SK-N-SH treated with all-trans-retinoic acid at 6 μM for 48 hours (cell line): Measurements from ENCODE around the gene SPOCK2.

Experiments
- CSDC2 ChIP-seq: fragments of 250-450 bp; sonication (Bioruptor Pico); IDR thresholded peaks from 2 replicates; pipeline ENCODE4 v1.5.0; 2020; ENCODE audit warnings: mild to moderate bottlenecking, moderate library complexity
- GLIS3 ChIP-seq: fragments of 250-450 bp; sonication (Bioruptor Pico); IDR thresholded peaks from 2 replicates; pipeline ENCODE4 v1.5.0; 2020; ENCODE audit warnings: mild to moderate bottlenecking, moderate library complexity
- PPARA ChIP-seq: fragments of 250-450 bp; sonication (Bioruptor Pico); IDR thresholded peaks from 2 replicates; pipeline ENCODE4 v1.5.0; 2020; ENCODE audit warnings: mild to moderate bottlenecking, borderline replicate concordance
- RARB ChIP-seq: fragments of 250-450 bp; sonication (Bioruptor Pico); IDR thresholded peaks from 2 replicates; pipeline ENCODE4 v1.8.0; 2021; ENCODE audit warnings: mild to moderate bottlenecking, moderate library complexity
- TCF4 ChIP-seq: fragments of 250-450 bp; sonication (Bioruptor Pico); IDR thresholded peaks from 2 replicates; pipeline ENCODE4 v1.8.0; 2021; ENCODE audit warnings: mild to moderate bottlenecking, moderate library complexity, borderline replicate concordance
- TOX ChIP-seq: fragments of 250-450 bp; sonication (Bioruptor Pico); IDR thresholded peaks from 2 replicates; pipeline ENCODE4 v1.8.0; 2021; ENCODE audit warnings: mild to moderate bottlenecking, moderate library complexity, borderline replicate concordance
- ZC3H10 ChIP-seq: fragments of 250-450 bp; sonication (Bioruptor Pico); IDR thresholded peaks from 2 replicates; pipeline ENCODE4 v1.5.1; 2021; ENCODE audit warnings: mild to moderate bottlenecking, moderate library complexity
- ZFP30 ChIP-seq: fragments of 450-650 bp; formaldehyde crosslinking; IDR thresholded peaks from 2 replicates; pipeline ENCODE4 v1.5.0; 2022; ENCODE audit warnings: mild to moderate bottlenecking, moderate library complexity
- TF ChIP-seq, protein P1 (sequence below): fragments of 250-450 bp; sonication (Bioruptor Pico); IDR thresholded peaks from 2 replicates; pipeline ENCODE4 v1.8.0; 2020; ENCODE audit warnings: mild to moderate bottlenecking, moderate library complexity, borderline replicate concordance
- TF ChIP-seq, protein P2 (sequence below): fragments of 250-450 bp; sonication (Bioruptor Pico); IDR thresholded peaks from 2 replicates; pipeline ENCODE4 v1.5.1; 2020; ENCODE audit warnings: low read depth, mild to moderate bottlenecking, moderate library complexity
- TF ChIP-seq, protein P3 (sequence below): fragments of 250-450 bp; sonication (Bioruptor Pico); IDR thresholded peaks from 2 replicates; pipeline ENCODE4 v1.8.0; 2021; ENCODE audit warnings: low read depth, mild to moderate bottlenecking, moderate library complexity, borderline replicate concordance

DNA sequence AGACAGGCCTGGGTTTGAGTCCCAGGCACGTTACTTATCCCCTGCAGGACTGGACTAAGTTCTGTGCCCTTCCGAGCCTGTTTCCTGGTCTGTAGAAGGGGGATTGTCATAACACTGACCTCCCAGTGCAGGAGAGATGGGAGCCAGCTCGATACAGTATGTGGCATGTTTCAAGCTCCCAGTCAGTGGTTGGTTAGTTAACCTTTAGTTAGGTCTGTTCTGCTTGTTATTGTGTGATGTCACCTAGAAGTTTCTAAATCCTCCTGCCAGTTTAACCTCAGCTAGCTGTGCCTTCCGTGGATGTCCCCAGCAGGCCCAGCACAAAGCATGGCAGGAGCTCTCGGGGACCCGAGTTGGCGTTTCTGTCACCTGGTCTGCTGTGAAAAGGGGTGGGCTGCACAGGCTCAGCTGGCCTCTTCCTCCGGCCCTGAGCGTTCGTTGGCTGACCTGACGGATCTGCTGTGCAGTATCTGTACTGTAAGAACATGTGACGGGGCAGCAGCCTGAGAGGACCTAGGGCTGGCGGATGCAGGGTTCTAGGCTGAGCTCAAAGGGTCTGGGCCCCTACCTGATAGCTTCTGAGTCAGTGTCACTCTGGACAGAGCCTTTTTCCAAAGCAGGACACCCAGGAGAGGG is 53.0 kb downstream of the SPOCK2 start:
- TF ChIP-seq PPARA (CRISPR knock-in tag) (no peak), CSDC2 (CRISPR knock-in tag) (no peak), TCF4 (CRISPR knock-in tag) (no peak), ZC3H10 (CRISPR knock-in tag) (no peak), RARB (CRISPR knock-in tag) (no peak), ZFP30 (CRISPR knock-in tag) (no peak), GLIS3 (CRISPR knock-in tag) (no peak), TOX (no peak)
- TF ChIP-seq, protein P1, sequence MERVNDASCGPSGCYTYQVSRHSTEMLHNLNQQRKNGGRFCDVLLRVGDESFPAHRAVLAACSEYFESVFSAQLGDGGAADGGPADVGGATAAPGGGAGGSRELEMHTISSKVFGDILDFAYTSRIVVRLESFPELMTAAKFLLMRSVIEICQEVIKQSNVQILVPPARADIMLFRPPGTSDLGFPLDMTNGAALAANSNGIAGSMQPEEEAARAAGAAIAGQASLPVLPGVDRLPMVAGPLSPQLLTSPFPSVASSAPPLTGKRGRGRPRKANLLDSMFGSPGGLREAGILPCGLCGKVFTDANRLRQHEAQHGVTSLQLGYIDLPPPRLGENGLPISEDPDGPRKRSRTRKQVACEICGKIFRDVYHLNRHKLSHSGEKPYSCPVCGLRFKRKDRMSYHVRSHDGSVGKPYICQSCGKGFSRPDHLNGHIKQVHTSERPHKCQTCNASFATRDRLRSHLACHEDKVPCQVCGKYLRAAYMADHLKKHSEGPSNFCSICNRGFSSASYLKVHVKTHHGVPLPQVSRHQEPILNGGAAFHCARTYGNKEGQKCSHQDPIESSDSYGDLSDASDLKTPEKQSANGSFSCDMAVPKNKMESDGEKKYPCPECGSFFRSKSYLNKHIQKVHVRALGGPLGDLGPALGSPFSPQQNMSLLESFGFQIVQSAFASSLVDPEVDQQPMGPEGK (CRISPR knock-in tag): no peak
- TF ChIP-seq, protein P2, sequence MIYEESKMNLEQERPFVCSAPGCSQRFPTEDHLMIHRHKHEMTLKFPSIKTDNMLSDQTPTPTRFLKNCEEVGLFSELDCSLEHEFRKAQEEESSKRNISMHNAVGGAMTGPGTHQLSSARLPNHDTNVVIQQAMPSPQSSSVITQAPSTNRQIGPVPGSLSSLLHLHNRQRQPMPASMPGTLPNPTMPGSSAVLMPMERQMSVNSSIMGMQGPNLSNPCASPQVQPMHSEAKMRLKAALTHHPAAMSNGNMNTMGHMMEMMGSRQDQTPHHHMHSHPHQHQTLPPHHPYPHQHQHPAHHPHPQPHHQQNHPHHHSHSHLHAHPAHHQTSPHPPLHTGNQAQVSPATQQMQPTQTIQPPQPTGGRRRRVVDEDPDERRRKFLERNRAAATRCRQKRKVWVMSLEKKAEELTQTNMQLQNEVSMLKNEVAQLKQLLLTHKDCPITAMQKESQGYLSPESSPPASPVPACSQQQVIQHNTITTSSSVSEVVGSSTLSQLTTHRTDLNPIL: no peak
- TF ChIP-seq, protein P3, sequence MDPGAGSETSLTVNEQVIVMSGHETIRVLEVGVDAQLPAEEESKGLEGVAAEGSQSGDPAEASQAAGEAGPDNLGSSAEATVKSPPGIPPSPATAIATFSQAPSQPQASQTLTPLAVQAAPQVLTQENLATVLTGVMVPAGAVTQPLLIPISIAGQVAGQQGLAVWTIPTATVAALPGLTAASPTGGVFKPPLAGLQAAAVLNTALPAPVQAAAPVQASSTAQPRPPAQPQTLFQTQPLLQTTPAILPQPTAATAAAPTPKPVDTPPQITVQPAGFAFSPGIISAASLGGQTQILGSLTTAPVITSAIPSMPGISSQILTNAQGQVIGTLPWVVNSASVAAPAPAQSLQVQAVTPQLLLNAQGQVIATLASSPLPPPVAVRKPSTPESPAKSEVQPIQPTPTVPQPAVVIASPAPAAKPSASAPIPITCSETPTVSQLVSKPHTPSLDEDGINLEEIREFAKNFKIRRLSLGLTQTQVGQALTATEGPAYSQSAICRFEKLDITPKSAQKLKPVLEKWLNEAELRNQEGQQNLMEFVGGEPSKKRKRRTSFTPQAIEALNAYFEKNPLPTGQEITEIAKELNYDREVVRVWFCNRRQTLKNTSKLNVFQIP (CRISPR knock-in tag): no peak
